ENCODE data around the gene DGKG. TPM values are rescaled to one million over a fixed set of nuclear protein-coding genes. Genes with fewer than 3 reads are reported as not detected.

Gene DGKG
- total RNA-seq, 1 donor from 2014 or later, result 1.0 TPM

DNA sequence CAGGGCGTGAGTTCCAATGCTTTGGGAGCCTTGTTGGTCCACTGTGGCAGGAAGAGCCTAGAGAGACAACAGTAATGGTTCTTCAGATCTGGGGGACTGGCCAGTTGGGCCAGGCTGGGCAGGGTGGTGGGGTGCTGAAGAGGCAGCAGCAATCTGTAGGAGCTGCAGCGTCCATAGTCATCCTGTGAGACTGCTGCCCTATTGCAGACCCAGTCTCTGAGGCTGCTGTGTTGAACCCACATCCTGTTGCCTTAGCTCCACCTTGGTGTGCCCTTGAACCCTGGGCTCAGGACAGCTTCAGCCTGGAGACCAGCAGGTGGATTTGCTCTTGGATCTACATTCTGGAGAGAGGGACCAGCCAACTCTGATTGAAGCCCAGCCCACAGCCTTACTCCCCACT lies 229.5 kb downstream of the DGKG start:
- no peak overlapping the region for H3K4me3 ChIP-seq (ENCODE audit: low read depth, low read length)
- TF ChIP-seq CTCF (conservative IDR thresholded peaks at IDR 0.05; ENCODE audit: low read depth, low read length), result no peak
- no peak for DNase-seq (ENCODE audit: low read depth)

DNA sequence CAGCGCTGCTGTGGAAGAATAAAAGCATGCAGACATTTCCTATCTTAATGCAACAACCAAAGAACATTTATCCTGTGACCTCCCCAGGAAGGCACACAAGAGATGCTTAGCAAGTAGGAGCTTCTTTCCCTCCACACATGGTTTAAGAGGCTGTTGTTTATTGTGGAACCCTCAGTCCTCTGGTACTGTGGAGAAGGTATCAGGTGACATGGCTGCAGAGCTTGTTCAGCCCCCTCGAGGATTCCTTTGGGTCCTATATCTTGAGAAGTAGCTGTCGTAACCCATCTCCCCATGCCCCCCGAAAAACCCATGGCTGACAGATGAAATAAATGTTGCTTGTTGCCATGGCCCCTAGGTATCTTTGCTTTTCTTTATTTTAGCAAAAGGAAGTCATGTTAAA lies 232.8 kb downstream of the DGKG start:
- no peak overlapping the region for H3K4me3 ChIP-seq (ENCODE audit: low read depth, low read length)
- no peak for DNase-seq (ENCODE audit: low read depth)
- no peak for TF ChIP-seq CTCF (conservative IDR thresholded peaks at IDR 0.05; ENCODE audit: low read depth, low read length)

- H3K4me3 ChIP-seq (ENCODE audit: low read depth, low read length), result no peak overlapping the region
- no peak for TF ChIP-seq CTCF (conservative IDR thresholded peaks at IDR 0.05; ENCODE audit: low read depth, low read length)
- DNase-seq (ENCODE audit: low read depth), result no peak
Observed at GRCh38 chr3:186128158-186128557, 233.9 kb downstream of the DGKG start.

- no peak for DNase-seq (ENCODE audit: low read depth)
- no peak overlapping the region for H3K4me3 ChIP-seq (ENCODE audit: low read depth, low read length)
- no peak for TF ChIP-seq CTCF (conservative IDR thresholded peaks at IDR 0.05; ENCODE audit: low read depth, low read length)
Observed at GRCh38 chr3:186127463-186127862, 234.6 kb downstream of the DGKG start.

DNA sequence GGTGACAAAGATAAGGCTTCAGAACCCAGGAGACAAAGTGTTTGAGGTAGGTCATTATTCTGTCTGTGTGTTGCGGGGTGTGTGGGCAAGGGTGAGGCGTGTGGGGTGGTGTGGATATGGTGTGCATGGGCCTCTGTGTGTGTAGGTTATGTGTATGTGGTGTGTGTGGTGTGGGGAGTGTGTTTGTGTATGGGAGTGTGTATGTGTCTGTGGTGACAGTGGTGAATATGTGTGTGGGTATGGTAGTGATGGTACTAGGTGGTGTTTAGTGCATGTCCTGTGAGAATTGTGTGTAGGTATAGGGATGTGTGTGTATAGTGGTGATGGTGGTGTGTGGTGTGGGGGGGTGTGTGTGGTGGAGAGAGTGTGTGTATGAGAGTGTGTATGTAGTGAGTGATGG lies 236.9 kb downstream of the DGKG start:
- TF ChIP-seq CTCF (conservative IDR thresholded peaks at IDR 0.05; ENCODE audit: low read depth, low read length), result no peak
- H3K4me3 ChIP-seq (ENCODE audit: low read depth, low read length), result no peak overlapping the region
- DNase-seq (ENCODE audit: low read depth), result no peak

GRCh38 chr3:186124592-186124991 lies 237.4 kb downstream of the DGKG start:
- no peak overlapping the region for H3K4me3 ChIP-seq (ENCODE audit: low read depth, low read length)

More at GRCh38 chr3:186124592-186124991, 237.4 kb downstream of the DGKG start:
- DNase-seq (ENCODE audit: low read depth), result no peak
- no peak for TF ChIP-seq CTCF (conservative IDR thresholded peaks at IDR 0.05; ENCODE audit: low read depth, low read length)
